Nephron (organoid): Measurements from ENCODE around the gene AHRR.
A peak's percentile ranks its signal among the peaks of the same experiment; 100 is the strongest.

Experiments used
- H3K27ac Mint-ChIP-seq, 3 experiments: 2 replicates each; pipeline ENCODE4 v1.8.0; 2020; ENCODE audit warnings: mixed read lengths in 3 of 3, mild to moderate bottlenecking in 2 of 3, moderate library complexity in 1 of 3
- H3K27me3 Mint-ChIP-seq: 2 replicates; pipeline ENCODE4 v1.8.0; 2021; ENCODE audit warnings: low read depth, mild to moderate bottlenecking, moderate library complexity, mixed read lengths
- H3K36me3 Mint-ChIP-seq: 2 replicates; pipeline ENCODE4 v1.8.0; 2020; ENCODE audit warnings: low read depth, mixed read lengths
- H3K4me1 Mint-ChIP-seq: 2 replicates; pipeline ENCODE4 v1.8.0; 2020; ENCODE audit warnings: mixed read lengths
- H3K4me3 Mint-ChIP-seq, 3 experiments: 2 replicates each; pipeline ENCODE4 v1.8.0; 2020; ENCODE audit warnings: mild to moderate bottlenecking in 3 of 3, mixed read lengths in 3 of 3, moderate library complexity in 2 of 3
- H3K9me3 Mint-ChIP-seq: 2 replicates; pipeline ENCODE4 v1.8.0; 2020; ENCODE audit warnings: mixed read lengths
- CTCF ChIP-seq, 3 experiments: fragments of 200-600 bp; sonication (generic); IDR thresholded peaks; one replicate each; pipeline ENCODE4 v1.5.0; 2021; ENCODE audit warnings: antibody characterized with exemption in 3 of 3; ENCODE audit not compliant: unreplicated experiment in 3 of 3

AHRR gene

GRCh38 chr5:445591-445990 lies 124.1 kb downstream of the AHRR start:
- no peak for TF ChIP-seq CTCF (IDR thresholded peaks at IDR 0.05; ENCODE audit: unreplicated experiment in 3 of 3)
- Mint-ChIP-seq H3K27ac (no peak overlapping the region), H3K4me1 (peaks cover 11% of the 10 kb centered on the region), H3K9me3 (peaks cover 5% of the 10 kb centered on the region), H3K27me3 (no peaks in the 10 kb centered on the region), H3K36me3 (peaks cover 46% of the 10 kb centered on the region), H3K4me3 (peak overlapping the region; percentile 60 to 81 (median 65))

GRCh38 chr5:446066-446882 lies 124.8 kb downstream of the AHRR start:
- H3K9me3 Mint-ChIP-seq = peaks cover 11% of the 10 kb centered on the region
- H3K4me1 Mint-ChIP-seq = peaks cover 11% of the 10 kb centered on the region
- no peak for TF ChIP-seq CTCF (IDR thresholded peaks at IDR 0.05; ENCODE audit: unreplicated experiment in 3 of 3)
- H3K27ac Mint-ChIP-seq = no peak overlapping the region
- H3K27me3 Mint-ChIP-seq = no peaks in the 10 kb centered on the region
- H3K36me3 Mint-ChIP-seq = peaks cover 52% of the 10 kb centered on the region
- H3K4me3 Mint-ChIP-seq = peak overlapping the region; percentile 65 to 81 (median 66)

- Mint-ChIP-seq H3K27ac (no peak overlapping the region), H3K4me3 (peak overlapping the region; percentile 56 to 67 (median 66)), H3K27me3 (no peaks in the 10 kb centered on the region), H3K36me3 (peaks cover 58% of the 10 kb centered on the region), H3K4me1 (peaks cover 11% of the 10 kb centered on the region), H3K9me3 (peaks cover 17% of the 10 kb centered on the region)
- peak; percentile 51 to 65 (median 63) for TF ChIP-seq CTCF (IDR thresholded peaks at IDR 0.05; ENCODE audit: unreplicated experiment in 3 of 3)
Measured at GRCh38 chr5:446883-447263, 125.4 kb downstream of the AHRR start.

- H3K4me1 Mint-ChIP-seq = peaks cover 11% of the 10 kb centered on the region
- H3K9me3 Mint-ChIP-seq = peaks cover 24% of the 10 kb centered on the region
- no peak overlapping the region for H3K4me3 Mint-ChIP-seq
Measured at GRCh38 chr5:447501-447900, 126.0 kb downstream of the AHRR start.

GRCh38 chr5:448061-448765 lies 126.7 kb downstream of the AHRR start:
- Mint-ChIP-seq H3K9me3 (peaks cover 26% of the 10 kb centered on the region), H3K27ac (no peak overlapping the region), H3K4me3 (peak overlapping the region in 1 of 3 experiments; percentile 11), H3K4me1 (peaks cover 11% of the 10 kb centered on the region), H3K27me3 (no peaks in the 10 kb centered on the region), H3K36me3 (peaks cover 72% of the 10 kb centered on the region)
- TF ChIP-seq CTCF (IDR thresholded peaks at IDR 0.05; ENCODE audit: unreplicated experiment in 3 of 3) = no peak

More at GRCh38 chr5:447501-447900, 126.0 kb downstream of the AHRR start:
- no peaks in the 10 kb centered on the region for H3K27me3 Mint-ChIP-seq
- H3K36me3 Mint-ChIP-seq = peaks cover 65% of the 10 kb centered on the region
- no peak overlapping the region for H3K27ac Mint-ChIP-seq
- no peak for TF ChIP-seq CTCF (IDR thresholded peaks at IDR 0.05; ENCODE audit: unreplicated experiment in 3 of 3)
